COLO829 (cell line): ENCODE measurements around the gene WNT8B.

Experiments used
- DNase-seq: peaks from one replicate; pipeline ENCODE4 v3.0.0; 2012; ENCODE audit warnings: low spot score

The WNT8B gene

DNA sequence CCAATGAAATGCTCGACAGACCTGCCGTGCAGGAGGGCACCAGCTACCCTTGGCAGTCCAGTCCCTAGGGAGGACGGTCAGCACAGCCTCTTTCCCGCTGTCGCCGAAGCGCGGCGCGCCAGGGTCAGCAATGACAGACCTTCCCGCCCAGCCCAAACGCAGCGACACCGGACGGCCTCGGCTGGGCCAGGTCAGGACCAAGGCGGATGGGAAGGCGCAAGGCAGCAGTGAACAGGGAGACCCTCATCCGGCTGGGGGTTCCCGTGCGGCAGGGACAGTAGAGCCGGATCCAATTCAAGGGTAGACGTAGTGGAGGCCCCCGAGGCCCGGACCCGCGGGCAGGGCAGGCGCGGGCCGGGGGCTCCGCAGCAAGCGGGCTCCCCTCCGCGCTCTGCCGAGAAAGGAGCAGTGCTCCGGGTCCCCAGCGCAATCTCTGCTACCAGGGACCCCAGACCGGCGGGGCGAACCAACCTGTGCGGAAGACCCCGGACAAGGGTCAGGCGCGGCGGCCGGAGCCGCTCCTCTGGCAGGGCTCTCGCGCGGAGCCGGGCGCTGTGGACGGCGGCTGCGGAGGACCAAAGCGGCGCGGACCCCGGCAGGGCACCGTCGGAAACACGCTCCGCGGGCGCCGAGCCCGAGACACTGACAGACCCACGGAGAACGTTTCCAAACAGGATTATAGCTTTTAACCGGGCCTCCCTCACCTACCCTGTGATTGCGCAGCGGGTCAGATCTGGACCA is 56.7 kb downstream of the WNT8B start, which contains the start of gene SEC31B:
Gene SEC31B (minus strand): TSS at position 551 of the 741 bp plus-strand sequence. CDS start 2,909 bp downstream, outside the sequence.
- no peak for DNase-seq

DNA sequence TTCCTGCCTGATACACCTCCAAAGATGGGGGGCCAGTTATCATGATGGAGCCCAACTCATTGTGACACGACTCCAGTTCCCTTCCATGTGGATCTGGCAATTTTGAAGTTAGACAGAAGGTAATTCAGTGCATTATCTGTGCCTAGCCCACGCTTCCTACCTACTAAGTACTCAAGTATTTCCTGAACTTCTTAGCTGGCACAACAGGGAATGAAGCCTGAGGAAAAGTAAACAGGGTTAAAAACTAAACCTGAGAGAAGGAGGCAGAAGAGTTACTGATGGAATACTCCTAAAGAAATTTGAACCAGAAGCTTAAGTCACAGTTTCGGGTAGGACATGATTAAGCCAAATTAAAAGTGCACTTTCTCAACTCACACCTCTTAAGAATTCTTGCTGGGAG is 58.0 kb downstream of the WNT8B start:
- no peak for DNase-seq

DNA sequence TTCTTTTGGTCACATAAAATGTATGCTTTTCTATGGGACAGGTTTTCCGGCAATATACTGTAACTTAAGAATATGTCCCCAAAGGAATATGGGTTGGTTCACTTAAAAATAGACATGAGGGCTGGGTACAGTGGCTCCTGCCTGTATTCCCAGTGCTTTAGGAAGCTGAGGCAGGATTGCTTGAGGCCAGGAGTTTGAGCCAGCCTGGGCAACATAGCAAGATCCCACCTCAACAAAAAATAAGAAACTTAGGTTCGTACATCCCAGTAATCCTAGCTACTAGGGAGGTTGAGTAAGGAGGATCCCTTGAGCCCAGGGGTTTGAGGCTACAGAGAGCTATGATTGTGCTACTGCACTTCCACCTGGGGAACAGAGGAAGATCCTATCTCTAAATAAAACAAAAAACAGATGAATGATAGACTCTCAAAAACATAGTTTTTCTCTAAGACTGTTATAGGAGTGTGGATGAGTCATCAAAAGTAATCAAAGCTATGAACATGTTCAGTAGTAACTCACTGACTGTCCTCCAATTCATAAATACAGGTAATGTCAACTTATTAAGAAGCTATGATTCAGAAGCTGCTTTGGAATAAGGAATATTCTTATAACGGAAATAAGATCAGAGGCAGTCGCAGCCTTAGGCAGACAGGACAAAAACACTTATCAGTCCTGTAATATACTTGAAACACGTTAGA is 59.4 kb downstream of the WNT8B start:
- no peak for DNase-seq

DNA sequence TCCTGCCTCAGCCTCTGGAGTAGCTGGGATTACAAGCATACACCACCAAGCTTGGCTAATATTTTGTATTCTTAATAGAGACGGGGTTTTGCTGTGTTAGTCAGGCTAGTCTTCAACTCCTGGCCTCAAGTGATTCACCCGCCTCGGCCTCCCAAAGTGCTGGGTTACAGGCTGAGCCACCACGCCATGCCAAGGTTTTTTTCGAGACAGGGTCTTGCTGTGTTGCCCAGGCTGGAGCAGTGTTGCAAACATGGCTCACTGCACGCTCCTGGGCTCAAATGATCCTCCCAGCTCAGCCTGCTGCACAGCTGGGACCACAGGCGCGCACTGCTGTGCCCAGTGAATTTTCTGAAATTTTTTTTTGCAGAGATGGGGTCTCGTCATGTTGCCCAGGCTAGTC is 60.1 kb downstream of the WNT8B start:
- DNase-seq, result no peak

DNA sequence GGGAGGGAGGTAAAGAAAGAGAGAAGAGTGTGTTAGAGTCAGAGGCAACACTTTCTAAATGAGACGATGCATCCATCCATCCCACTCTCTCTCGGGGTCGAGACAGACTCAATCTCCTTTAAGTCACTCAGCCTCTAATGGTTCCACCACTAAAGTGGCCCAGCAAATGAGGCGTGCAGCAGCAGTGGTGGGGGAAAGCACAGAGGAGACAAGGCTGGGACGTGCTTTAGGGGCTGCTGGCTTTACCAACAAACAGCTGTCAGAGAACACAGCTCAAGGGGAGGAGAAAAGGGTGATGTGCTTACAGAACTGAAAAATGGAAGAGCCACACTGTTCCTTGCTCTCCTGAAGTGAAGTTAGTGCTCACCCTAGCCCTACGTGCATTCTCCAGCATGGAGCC is 61.4 kb downstream of the WNT8B start:
- DNase-seq, result no peak

DNA sequence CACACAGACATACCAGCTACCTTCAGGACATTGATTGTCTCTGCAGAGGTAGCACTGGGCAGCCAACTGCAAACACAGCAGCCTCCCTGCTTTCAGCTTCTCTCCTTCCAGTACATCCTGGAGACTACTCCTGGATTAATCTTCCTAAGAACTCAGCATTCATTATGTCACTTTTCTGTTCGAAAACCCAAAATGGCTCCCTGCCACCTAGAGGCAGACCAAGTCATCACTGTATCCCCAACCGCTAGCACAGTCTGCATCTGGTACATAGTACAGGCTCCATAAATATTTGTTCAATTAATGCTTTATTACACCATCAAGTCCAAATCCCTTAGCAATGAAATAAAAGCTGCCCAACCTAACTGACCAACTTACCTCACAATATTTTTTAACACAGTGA is 61.8 kb downstream of the WNT8B start:
- DNase-seq, result no peak

DNA sequence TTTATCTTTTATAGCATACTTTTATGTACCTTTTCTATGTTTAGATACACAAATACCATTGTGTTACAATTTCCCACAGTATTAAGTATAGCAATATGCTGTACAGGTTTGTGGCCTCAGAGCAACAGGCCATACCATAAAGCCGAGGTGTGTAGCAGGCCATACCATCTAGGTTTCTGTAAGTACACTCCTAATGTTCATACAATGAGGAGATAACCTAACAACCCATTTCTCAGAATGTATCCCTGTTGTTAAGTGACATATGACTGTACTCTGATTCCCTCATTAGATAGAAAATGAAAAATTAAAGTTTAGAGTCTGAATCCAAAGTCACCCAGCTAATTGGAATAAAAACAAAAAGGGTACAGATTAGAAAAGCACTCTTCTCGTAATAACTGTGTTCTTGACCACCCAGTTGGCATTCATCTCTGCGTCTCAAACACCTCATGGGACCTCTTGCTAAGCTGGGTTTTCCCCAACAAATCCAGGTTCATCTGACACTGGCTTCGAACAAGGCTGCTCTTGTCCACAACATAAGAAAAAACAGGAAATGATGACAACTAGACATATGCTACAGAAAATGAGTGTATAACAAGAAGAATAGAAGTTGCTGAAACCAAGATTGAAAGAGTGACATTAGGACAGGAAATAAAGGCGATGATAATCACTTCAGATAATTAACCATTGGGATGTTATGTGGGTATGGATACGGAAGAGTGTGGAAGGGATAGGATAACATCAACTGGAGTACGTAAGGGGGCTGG is 65.5 kb downstream of the WNT8B start:
- peak; percentile 31 for DNase-seq

DNA sequence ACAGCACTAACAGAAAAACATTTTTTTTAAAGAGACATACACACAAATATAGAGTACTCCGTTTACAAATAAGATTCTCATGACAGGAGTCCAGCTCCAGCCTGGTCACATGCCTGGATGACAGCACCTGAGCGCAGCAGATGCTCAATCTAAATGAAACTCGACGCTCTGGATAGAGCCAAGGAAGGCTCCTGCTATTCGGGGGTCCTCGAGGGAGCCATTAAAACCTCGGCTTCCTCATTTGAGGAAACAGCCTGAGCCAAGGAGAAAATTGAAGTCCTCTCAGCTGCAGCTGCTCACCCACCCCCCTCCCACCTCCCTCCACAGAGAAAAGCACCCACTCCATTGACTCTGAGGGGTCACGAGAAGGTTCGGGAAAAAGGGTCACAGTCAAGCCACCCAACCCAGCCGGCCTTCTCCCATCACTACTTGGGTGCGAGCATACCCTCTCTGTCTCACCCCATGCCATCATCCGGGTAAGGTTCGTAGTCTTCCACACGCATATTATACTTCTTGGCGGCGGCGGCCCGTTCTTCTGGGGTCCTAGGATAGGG is 66.2 kb downstream of the WNT8B start:
- no peak for DNase-seq

DNA sequence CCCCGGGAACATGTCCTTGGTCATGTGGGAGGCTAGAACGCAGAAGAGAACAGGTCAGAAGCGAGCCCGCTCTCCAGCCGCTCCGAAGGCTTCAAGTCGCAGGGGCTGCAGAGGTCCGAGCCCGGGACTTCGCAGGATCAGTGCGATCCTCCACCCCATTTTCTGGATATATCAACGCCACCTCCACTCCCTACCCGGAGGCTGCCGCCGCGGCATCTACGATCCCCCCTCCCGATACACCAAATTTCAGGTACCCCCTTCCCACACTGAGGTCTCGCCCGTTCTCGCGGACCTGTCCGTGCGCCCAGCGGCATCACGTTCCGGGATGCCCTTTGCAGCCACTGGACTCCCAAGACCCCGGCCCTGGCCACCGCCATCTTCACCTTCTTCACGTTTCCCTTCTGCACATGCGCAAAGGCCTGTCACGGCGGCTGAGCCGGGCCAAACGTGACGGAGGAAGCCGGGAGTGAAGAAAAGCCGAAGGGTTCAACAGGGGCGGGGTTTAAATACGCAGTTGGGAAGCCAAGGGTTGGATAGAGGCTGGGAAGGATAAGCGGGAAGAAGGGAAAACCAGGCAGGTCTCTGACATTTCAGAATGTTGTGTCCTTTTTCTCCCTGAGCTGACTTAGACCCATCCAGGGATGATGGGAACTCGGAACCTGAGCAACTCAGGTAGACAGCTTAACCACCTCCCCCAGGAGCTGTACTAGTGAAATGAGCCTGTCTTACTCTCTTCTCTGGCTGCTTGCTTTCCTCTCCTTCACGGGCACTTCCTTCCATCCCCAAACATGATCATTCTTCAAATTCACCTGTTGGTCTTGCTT is 66.9 kb downstream of the WNT8B start, which contains the start of gene NDUFB8:
Gene NDUFB8 (minus strand): TSS at position 397 of the 824 bp plus-strand sequence. CDS start 20 bp downstream, at position 377.
- DNase-seq, result peak; percentile 83

DNA sequence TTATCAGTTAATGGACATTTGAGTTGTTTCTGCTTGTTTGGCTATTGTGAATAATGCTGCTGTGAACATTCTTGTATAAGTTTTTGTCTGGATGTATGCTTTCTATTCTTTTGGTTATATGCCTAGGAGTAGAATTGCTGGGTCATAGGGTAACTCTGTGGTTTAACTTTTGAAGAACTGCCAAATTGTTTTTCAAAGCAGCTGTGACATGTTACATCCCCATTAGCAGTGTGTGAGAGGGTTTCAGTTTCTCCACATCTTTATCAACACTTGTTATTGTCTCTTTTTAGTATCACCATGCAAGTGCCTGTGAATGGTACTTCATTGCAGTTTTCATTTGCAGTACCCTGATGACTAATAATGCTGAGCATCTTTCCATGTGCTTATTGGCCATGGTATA is 69.0 kb downstream of the WNT8B start:
- DNase-seq, result no peak
